WTC11 (cell line): ENCODE data around the gene VCL.
A peak's percentile ranks its signal among the peaks of the same experiment; 100 is the strongest.

ENCODE experiments used
- ELF4 ChIP-seq: sonication (generic); formaldehyde crosslinking; IDR thresholded peaks from 2 replicates; pipeline ENCODE4 v1.8.1; 2022; ENCODE audit warnings: low read depth, mild to moderate bottlenecking, moderate library complexity, missing genetic modification reagents
- GRHL2 ChIP-seq: fragments of 250-450 bp; sonication (Bioruptor Pico); IDR thresholded peaks from 2 replicates; pipeline ENCODE4 v1.8.0; 2022; ENCODE audit warnings: mild to moderate bottlenecking, moderate library complexity; ENCODE audit not compliant: insufficient replicate concordance, severe bottlenecking
- NR2C2 ChIP-seq: sonication (generic); formaldehyde crosslinking; IDR thresholded peaks from 2 replicates; pipeline ENCODE4 v1.8.0; 2022; ENCODE audit warnings: mild to moderate bottlenecking, missing genetic modification reagents
- TEAD1 ChIP-seq: sonication (generic); formaldehyde crosslinking; IDR thresholded peaks from 2 replicates; pipeline ENCODE4 v1.8.0; 2022; ENCODE audit warnings: mild to moderate bottlenecking, missing genetic modification reagents
- ZNF396 ChIP-seq: fragments of 250-450 bp; sonication (Bioruptor Pico); IDR thresholded peaks from 2 replicates; pipeline ENCODE4 v1.8.0; 2021; ENCODE audit warnings: mild to moderate bottlenecking, moderate library complexity, borderline replicate concordance
- TF ChIP-seq, protein P1 (sequence below): sonication (generic); formaldehyde crosslinking; IDR thresholded peaks from 2 replicates; pipeline ENCODE4 v1.8.1; 2022; ENCODE audit warnings: mild to moderate bottlenecking, missing genetic modification reagents, moderate library complexity, borderline replicate concordance
- TF ChIP-seq, protein P2 (sequence below): sonication (generic); formaldehyde crosslinking; IDR thresholded peaks from 2 replicates; pipeline ENCODE4 v1.8.1; 2022; ENCODE audit warnings: low read depth, missing genetic modification reagents, borderline replicate concordance
- TF ChIP-seq, protein P3 (sequence below): sonication (generic); formaldehyde crosslinking; IDR thresholded peaks from 2 replicates; pipeline ENCODE4 v1.8.1; 2023; ENCODE audit warnings: mild to moderate bottlenecking, missing genetic modification reagents
- TF ChIP-seq, protein P4 (sequence below): sonication (generic); formaldehyde crosslinking; IDR thresholded peaks from 2 replicates; pipeline ENCODE4 v1.8.0; 2022; ENCODE audit warnings: missing genetic modification reagents
- TF ChIP-seq, protein P5 (sequence below): sonication (generic); formaldehyde crosslinking; IDR thresholded peaks from 2 replicates; pipeline ENCODE4 v1.8.0; 2022; ENCODE audit warnings: mild to moderate bottlenecking, missing genetic modification reagents
- TF ChIP-seq, protein P6 (sequence below): fragments of 200-600 bp; IDR thresholded peaks from 2 replicates; pipeline ENCODE4 v1.8.0; 2022; ENCODE audit warnings: antibody characterized with exemption
- TF ChIP-seq, protein P7 (sequence below): sonication (generic); formaldehyde crosslinking; IDR thresholded peaks from 2 replicates; pipeline ENCODE4 v1.8.1; 2023; ENCODE audit warnings: mild to moderate bottlenecking, missing genetic modification reagents, borderline replicate concordance

DNA sequence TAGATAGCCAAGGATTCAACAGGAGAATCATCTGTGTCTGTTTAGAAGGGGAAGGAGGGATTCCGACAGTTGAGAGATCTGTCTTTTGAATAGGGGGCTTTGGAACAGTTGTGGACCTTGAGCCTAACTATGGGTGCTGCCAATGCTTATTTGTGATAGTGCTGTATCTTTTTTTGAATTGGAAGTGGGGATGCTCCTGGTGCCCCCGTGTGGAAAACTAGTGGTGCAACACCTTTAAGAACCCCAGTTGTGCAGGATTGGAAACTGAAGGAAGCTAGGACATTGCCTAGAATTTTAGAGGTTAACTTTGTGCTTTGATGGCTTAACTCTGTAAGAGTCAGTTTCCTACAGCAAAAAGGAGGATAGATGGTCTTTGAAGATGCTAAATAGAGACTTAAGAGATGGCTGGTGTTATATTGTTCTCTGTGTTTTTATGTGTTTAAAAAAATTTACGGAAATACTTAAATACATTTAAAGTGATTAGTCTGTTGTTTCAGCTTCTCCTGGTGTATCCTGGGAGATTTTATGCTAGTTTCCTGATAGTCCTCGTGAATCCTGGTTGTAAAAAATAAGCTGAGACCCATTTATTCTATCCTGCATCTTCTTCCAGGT lies 83.4 kb downstream of the VCL start:
- TF ChIP-seq, protein P1, sequence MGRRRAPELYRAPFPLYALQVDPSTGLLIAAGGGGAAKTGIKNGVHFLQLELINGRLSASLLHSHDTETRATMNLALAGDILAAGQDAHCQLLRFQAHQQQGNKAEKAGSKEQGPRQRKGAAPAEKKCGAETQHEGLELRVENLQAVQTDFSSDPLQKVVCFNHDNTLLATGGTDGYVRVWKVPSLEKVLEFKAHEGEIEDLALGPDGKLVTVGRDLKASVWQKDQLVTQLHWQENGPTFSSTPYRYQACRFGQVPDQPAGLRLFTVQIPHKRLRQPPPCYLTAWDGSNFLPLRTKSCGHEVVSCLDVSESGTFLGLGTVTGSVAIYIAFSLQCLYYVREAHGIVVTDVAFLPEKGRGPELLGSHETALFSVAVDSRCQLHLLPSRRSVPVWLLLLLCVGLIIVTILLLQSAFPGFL (CRISPR knock-in tag), result no peak
- TF ChIP-seq, protein P2, sequence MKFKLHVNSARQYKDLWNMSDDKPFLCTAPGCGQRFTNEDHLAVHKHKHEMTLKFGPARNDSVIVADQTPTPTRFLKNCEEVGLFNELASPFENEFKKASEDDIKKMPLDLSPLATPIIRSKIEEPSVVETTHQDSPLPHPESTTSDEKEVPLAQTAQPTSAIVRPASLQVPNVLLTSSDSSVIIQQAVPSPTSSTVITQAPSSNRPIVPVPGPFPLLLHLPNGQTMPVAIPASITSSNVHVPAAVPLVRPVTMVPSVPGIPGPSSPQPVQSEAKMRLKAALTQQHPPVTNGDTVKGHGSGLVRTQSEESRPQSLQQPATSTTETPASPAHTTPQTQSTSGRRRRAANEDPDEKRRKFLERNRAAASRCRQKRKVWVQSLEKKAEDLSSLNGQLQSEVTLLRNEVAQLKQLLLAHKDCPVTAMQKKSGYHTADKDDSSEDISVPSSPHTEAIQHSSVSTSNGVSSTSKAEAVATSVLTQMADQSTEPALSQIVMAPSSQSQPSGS (CRISPR knock-in tag), result no peak
- TF ChIP-seq, protein P3, sequence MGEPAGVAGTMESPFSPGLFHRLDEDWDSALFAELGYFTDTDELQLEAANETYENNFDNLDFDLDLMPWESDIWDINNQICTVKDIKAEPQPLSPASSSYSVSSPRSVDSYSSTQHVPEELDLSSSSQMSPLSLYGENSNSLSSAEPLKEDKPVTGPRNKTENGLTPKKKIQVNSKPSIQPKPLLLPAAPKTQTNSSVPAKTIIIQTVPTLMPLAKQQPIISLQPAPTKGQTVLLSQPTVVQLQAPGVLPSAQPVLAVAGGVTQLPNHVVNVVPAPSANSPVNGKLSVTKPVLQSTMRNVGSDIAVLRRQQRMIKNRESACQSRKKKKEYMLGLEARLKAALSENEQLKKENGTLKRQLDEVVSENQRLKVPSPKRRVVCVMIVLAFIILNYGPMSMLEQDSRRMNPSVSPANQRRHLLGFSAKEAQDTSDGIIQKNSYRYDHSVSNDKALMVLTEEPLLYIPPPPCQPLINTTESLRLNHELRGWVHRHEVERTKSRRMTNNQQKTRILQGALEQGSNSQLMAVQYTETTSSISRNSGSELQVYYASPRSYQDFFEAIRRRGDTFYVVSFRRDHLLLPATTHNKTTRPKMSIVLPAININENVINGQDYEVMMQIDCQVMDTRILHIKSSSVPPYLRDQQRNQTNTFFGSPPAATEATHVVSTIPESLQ (CRISPR knock-in tag), result no peak
- TF ChIP-seq ELF4 (CRISPR knock-in tag) (no peak), NR2C2 (CRISPR knock-in tag) (no peak), TEAD1 (CRISPR knock-in tag) (no peak), ZNF396 (CRISPR knock-in tag) (no peak), GRHL2 (no peak)
- TF ChIP-seq, protein P4, sequence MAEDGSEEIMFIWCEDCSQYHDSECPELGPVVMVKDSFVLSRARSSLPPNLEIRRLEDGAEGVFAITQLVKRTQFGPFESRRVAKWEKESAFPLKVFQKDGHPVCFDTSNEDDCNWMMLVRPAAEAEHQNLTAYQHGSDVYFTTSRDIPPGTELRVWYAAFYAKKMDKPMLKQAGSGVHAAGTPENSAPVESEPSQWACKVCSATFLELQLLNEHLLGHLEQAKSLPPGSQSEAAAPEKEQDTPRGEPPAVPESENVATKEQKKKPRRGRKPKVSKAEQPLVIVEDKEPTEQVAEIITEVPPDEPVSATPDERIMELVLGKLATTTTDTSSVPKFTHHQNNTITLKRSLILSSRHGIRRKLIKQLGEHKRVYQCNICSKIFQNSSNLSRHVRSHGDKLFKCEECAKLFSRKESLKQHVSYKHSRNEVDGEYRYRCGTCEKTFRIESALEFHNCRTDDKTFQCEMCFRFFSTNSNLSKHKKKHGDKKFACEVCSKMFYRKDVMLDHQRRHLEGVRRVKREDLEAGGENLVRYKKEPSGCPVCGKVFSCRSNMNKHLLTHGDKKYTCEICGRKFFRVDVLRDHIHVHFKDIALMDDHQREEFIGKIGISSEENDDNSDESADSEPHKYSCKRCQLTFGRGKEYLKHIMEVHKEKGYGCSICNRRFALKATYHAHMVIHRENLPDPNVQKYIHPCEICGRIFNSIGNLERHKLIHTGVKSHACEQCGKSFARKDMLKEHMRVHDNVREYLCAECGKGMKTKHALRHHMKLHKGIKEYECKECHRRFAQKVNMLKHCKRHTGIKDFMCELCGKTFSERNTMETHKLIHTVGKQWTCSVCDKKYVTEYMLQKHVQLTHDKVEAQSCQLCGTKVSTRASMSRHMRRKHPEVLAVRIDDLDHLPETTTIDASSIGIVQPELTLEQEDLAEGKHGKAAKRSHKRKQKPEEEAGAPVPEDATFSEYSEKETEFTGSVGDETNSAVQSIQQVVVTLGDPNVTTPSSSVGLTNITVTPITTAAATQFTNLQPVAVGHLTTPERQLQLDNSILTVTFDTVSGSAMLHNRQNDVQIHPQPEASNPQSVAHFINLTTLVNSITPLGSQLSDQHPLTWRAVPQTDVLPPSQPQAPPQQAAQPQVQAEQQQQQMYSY, result no peak
- TF ChIP-seq, protein P5, sequence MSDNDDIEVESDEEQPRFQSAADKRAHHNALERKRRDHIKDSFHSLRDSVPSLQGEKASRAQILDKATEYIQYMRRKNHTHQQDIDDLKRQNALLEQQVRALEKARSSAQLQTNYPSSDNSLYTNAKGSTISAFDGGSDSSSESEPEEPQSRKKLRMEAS (CRISPR knock-in tag), result no peak
- TF ChIP-seq, protein P6, sequence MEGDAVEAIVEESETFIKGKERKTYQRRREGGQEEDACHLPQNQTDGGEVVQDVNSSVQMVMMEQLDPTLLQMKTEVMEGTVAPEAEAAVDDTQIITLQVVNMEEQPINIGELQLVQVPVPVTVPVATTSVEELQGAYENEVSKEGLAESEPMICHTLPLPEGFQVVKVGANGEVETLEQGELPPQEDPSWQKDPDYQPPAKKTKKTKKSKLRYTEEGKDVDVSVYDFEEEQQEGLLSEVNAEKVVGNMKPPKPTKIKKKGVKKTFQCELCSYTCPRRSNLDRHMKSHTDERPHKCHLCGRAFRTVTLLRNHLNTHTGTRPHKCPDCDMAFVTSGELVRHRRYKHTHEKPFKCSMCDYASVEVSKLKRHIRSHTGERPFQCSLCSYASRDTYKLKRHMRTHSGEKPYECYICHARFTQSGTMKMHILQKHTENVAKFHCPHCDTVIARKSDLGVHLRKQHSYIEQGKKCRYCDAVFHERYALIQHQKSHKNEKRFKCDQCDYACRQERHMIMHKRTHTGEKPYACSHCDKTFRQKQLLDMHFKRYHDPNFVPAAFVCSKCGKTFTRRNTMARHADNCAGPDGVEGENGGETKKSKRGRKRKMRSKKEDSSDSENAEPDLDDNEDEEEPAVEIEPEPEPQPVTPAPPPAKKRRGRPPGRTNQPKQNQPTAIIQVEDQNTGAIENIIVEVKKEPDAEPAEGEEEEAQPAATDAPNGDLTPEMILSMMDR, result peak; percentile 59
- TF ChIP-seq, protein P7, sequence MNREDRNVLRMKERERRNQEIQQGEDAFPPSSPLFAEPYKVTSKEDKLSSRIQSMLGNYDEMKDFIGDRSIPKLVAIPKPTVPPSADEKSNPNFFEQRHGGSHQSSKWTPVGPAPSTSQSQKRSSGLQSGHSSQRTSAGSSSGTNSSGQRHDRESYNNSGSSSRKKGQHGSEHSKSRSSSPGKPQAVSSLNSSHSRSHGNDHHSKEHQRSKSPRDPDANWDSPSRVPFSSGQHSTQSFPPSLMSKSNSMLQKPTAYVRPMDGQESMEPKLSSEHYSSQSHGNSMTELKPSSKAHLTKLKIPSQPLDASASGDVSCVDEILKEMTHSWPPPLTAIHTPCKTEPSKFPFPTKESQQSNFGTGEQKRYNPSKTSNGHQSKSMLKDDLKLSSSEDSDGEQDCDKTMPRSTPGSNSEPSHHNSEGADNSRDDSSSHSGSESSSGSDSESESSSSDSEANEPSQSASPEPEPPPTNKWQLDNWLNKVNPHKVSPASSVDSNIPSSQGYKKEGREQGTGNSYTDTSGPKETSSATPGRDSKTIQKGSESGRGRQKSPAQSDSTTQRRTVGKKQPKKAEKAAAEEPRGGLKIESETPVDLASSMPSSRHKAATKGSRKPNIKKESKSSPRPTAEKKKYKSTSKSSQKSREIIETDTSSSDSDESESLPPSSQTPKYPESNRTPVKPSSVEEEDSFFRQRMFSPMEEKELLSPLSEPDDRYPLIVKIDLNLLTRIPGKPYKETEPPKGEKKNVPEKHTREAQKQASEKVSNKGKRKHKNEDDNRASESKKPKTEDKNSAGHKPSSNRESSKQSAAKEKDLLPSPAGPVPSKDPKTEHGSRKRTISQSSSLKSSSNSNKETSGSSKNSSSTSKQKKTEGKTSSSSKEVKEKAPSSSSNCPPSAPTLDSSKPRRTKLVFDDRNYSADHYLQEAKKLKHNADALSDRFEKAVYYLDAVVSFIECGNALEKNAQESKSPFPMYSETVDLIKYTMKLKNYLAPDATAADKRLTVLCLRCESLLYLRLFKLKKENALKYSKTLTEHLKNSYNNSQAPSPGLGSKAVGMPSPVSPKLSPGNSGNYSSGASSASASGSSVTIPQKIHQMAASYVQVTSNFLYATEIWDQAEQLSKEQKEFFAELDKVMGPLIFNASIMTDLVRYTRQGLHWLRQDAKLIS, result no peak
